T-helper 17 cell (primary cell): ENCODE data around the gene OR2G2. TPM values are rescaled to one million over a fixed set of nuclear protein-coding genes. Genes with fewer than 3 reads are reported as not detected.

ENCODE experiments used
- ATAC-seq: fragments of 150-1000 bp; cut with Tn5 transposase; 2 replicates; pipeline ENCODE4 v1.10.0; 2021; ENCODE audit warnings: mild to moderate bottlenecking, moderate library complexity
- DNase-seq, 3 donors: peaks; one replicate each; pipeline versions ENCODE4 v3.0.0 to v3.0.0-alpha.2; 2020 to 2021
- H3K9me3 ChIP-seq: one replicate; pipeline ENCODE4 v1.7.0; 2013; ENCODE audit warnings: low read length, mild to moderate bottlenecking; ENCODE audit not compliant: control insufficient read depth, poor library complexity, severe bottlenecking
- H3K27ac Mint-ChIP-seq: one replicate; pipeline ENCODE4 v1.8.0; 2022; ENCODE audit warnings: mild to moderate bottlenecking, moderate library complexity, mixed read lengths
- H3K27me3 Mint-ChIP-seq: one replicate; pipeline ENCODE4 v1.8.0; 2022; ENCODE audit warnings: mixed read lengths
- H3K36me3 Mint-ChIP-seq: one replicate; pipeline ENCODE4 v1.8.0; 2022; ENCODE audit warnings: low read depth, mixed read lengths
- H3K4me1 Mint-ChIP-seq: one replicate; pipeline ENCODE4 v1.8.0; 2022; ENCODE audit warnings: mild to moderate bottlenecking, mixed read lengths
- H3K4me3 Mint-ChIP-seq: one replicate; pipeline ENCODE4 v1.8.0; 2022; ENCODE audit warnings: mild to moderate bottlenecking, moderate library complexity, mixed read lengths
- total RNA-seq, 4 donors: library from RNA in 2 of 4; stranded (reverse) in 2 of 4; gene quantifications; one replicate each; pipeline ENCODE4 v1.2.3 and lab custom pipeline; 2022 to 2026

The OR2G2 gene
- total RNA-seq, 2 donors from 2014 or later = not detected

- H3K4me1 Mint-ChIP-seq = peaks cover 3% of the 10 kb centered on the region
- no peaks in the 10 kb centered on the region for H3K9me3 ChIP-seq
- peaks cover 38% of the 10 kb centered on the region for H3K27me3 Mint-ChIP-seq
- H3K4me3 Mint-ChIP-seq = no peak overlapping the region
- ATAC-seq = no peak
- no peak overlapping the region for H3K27ac Mint-ChIP-seq
- no peaks in the 10 kb centered on the region for H3K36me3 Mint-ChIP-seq
- DNase-seq = no peak
Measured at GRCh38 chr1:247574664-247575063, 13.5 kb upstream of the OR2G2 start.

- Mint-ChIP-seq H3K36me3 (no peaks in the 10 kb centered on the region), H3K27ac (no peak overlapping the region), H3K4me3 (no peak overlapping the region), H3K27me3 (peaks cover 42% of the 10 kb centered on the region), H3K4me1 (peaks cover 3% of the 10 kb centered on the region)
- ATAC-seq = no peak
- H3K9me3 ChIP-seq = no peaks in the 10 kb centered on the region
- no peak for DNase-seq
Measured at GRCh38 chr1:247576514-247576913, 11.6 kb upstream of the OR2G2 start.

- no peak for ATAC-seq
- peaks cover 41% of the 10 kb centered on the region for H3K27me3 Mint-ChIP-seq
Measured at GRCh38 chr1:247578946-247579460, 9.2 kb upstream of the OR2G2 start.

GRCh38 chr1:247605286-247605685 is 17.1 kb downstream of the OR2G2 start, which contains the start of gene OR2G3:
TSS of gene OR2G3 (plus strand) at chr1:247605586. CDS start at chr1:247605586, 0 bp downstream.
- no peaks in the 10 kb centered on the region for H3K9me3 ChIP-seq
- H3K4me1 Mint-ChIP-seq = no peaks in the 10 kb centered on the region
- ATAC-seq (no peak), DNase-seq (no peak)
- H3K4me3 Mint-ChIP-seq = no peak within 1 kb of the TSS
- peaks cover 2% of the 10 kb centered on the region for H3K36me3 Mint-ChIP-seq
- no peak within 1 kb of the TSS for H3K27ac Mint-ChIP-seq
- peaks cover 10% of the 10 kb centered on the region for H3K27me3 Mint-ChIP-seq

More at GRCh38 chr1:247578946-247579460, 9.2 kb upstream of the OR2G2 start:
- no peaks in the 10 kb centered on the region for H3K36me3 Mint-ChIP-seq
- H3K9me3 ChIP-seq = no peaks in the 10 kb centered on the region
- no peaks in the 10 kb centered on the region for H3K4me1 Mint-ChIP-seq
- no peak overlapping the region for H3K27ac Mint-ChIP-seq
- DNase-seq = no peak
- no peak overlapping the region for H3K4me3 Mint-ChIP-seq

- no peak for DNase-seq
- Mint-ChIP-seq H3K27me3 (no peaks in the 10 kb centered on the region), H3K4me3 (no peak overlapping the region), H3K27ac (no peak overlapping the region), H3K36me3 (no peaks in the 10 kb centered on the region), H3K4me1 (no peaks in the 10 kb centered on the region)
- ATAC-seq = no peak
- H3K9me3 ChIP-seq = no peaks in the 10 kb centered on the region
Measured at GRCh38 chr1:247613405-247613804, 25.2 kb downstream of the OR2G2 start.

GRCh38 chr1:247614625-247615024 is 26.5 kb downstream of the OR2G2 start:
- no peaks in the 10 kb centered on the region for H3K4me1 Mint-ChIP-seq
- H3K27me3 Mint-ChIP-seq = peaks cover 1% of the 10 kb centered on the region
- ATAC-seq (no peak), DNase-seq (no peak)
- H3K27ac Mint-ChIP-seq = no peak overlapping the region
- no peak overlapping the region for H3K4me3 Mint-ChIP-seq
- H3K9me3 ChIP-seq = no peaks in the 10 kb centered on the region
- no peaks in the 10 kb centered on the region for H3K36me3 Mint-ChIP-seq

- Mint-ChIP-seq H3K27ac (no peak overlapping the region), H3K4me1 (no peaks in the 10 kb centered on the region), H3K36me3 (peaks cover 2% of the 10 kb centered on the region), H3K4me3 (no peak overlapping the region), H3K27me3 (peaks cover 5% of the 10 kb centered on the region)
- no peaks in the 10 kb centered on the region for H3K9me3 ChIP-seq
- DNase-seq = no peak
- no peak for ATAC-seq
Measured at GRCh38 chr1:247627951-247628350, 39.8 kb downstream of the OR2G2 start.

- DNase-seq = no peak
- no peak overlapping the region for H3K27ac Mint-ChIP-seq
- ATAC-seq = no peak
- no peaks in the 10 kb centered on the region for H3K9me3 ChIP-seq
- H3K27me3 Mint-ChIP-seq = peaks cover 24% of the 10 kb centered on the region
- H3K36me3 Mint-ChIP-seq = no peaks in the 10 kb centered on the region
- H3K4me1 Mint-ChIP-seq = no peaks in the 10 kb centered on the region
- no peak overlapping the region for H3K4me3 Mint-ChIP-seq
Measured at GRCh38 chr1:247638011-247638410, 49.9 kb downstream of the OR2G2 start.

GRCh38 chr1:247638781-247639180 is 50.6 kb downstream of the OR2G2 start:
- Mint-ChIP-seq H3K4me1 (no peaks in the 10 kb centered on the region), H3K27ac (no peak overlapping the region), H3K36me3 (no peaks in the 10 kb centered on the region), H3K27me3 (peaks cover 24% of the 10 kb centered on the region), H3K4me3 (no peak overlapping the region)
- H3K9me3 ChIP-seq = no peaks in the 10 kb centered on the region
- DNase-seq = no peak
- no peak for ATAC-seq

Other genes starting within 250 kb of the OR2G2 start
- 1 to 10 TPM; 9.2 TPM for gene NLRP3, start 172.2 kb upstream of the OR2G2 start, total RNA-seq
- under 1 TPM in 1 of 2 donors, not detected in 1; 0.05 TPM for gene OR2B11, start 130.3 kb upstream of the OR2G2 start, total RNA-seq
- gene OR2C3, start 51.9 kb upstream of the OR2G2 start, total RNA-seq = not detected
- gene GCSAML, start 39.2 kb upstream of the OR2G2 start, total RNA-seq = 1 to 10 TPM; 1.7 to 2.2 TPM
- not detected for gene OR2G3, start 17.2 kb downstream of the OR2G2 start, total RNA-seq
- gene OR13G1, start 91.4 kb downstream of the OR2G2 start, total RNA-seq = not detected
- not detected for gene OR6F1, start 128.3 kb downstream of the OR2G2 start, total RNA-seq
- not detected for gene OR14K1, start 150.3 kb downstream of the OR2G2 start, total RNA-seq
- not detected for gene OR14A2, start 159.8 kb downstream of the OR2G2 start, total RNA-seq
- gene OR1C1, start 172.2 kb downstream of the OR2G2 start, total RNA-seq = not detected
- not detected for gene OR14A16, start 235.8 kb downstream of the OR2G2 start, total RNA-seq